ENCODE results near the gene PTPRR.

Gene PTPRR

GRCh38 chr12:70962226-70962794 lies 41.8 kb upstream of the PTPRR start:
- no peak overlapping the region for H4K5ac ChIP-seq (ENCODE audit: low read length)
- no peaks in the 10 kb centered on the region for H3K79me1 ChIP-seq (ENCODE audit: low read length)
- no peak overlapping the region for H3K27ac ChIP-seq (ENCODE audit: low read depth, low read length)
- H2BK15ac ChIP-seq (replicated peaks; ENCODE audit: low read depth) = no peak overlapping the region
- H3K4ac ChIP-seq (ENCODE audit: low read depth, low read length) = no peak overlapping the region
- no peak overlapping the region for H4K8ac ChIP-seq (ENCODE audit: low read depth, low read length)
- H3K56ac ChIP-seq (ENCODE audit: low read length) = no peak overlapping the region
- WGBS (ENCODE audit: extremely low coverage, insufficient coverage, low lambda C conversion rate) = no CpG with 5 or more reads among the region's 2 CpGs
- no peak overlapping the region for H3K9ac ChIP-seq (ENCODE audit: low read length)
- DNase-seq = no peak
- no peaks in the 10 kb centered on the region for H3K36me3 ChIP-seq (ENCODE audit: control insufficient read depth, insufficient read depth, low read length)
- no peak overlapping the region for H3K23ac ChIP-seq (ENCODE audit: low read length)
- H2BK120ac ChIP-seq (ENCODE audit: low read depth, low read length) = no peak overlapping the region
- H3K27me3 ChIP-seq (ENCODE audit: insufficient read depth, low read length, poor library complexity) = no peaks in the 10 kb centered on the region
- no peak overlapping the region for H2AK5ac ChIP-seq (ENCODE audit: low read length)
- H3K4me2 ChIP-seq (ENCODE audit: low read length) = no peak overlapping the region
- no peak overlapping the region for H3K18ac ChIP-seq (ENCODE audit: low read length)
- no peak overlapping the region for H2BK5ac ChIP-seq (ENCODE audit: low read length)
- no peaks in the 10 kb centered on the region for H3K4me1 ChIP-seq (ENCODE audit: control insufficient read depth, low read depth, low read length)
- no peaks in the 10 kb centered on the region for H3K79me2 ChIP-seq (ENCODE audit: control insufficient read depth, insufficient read depth, low read length)
- no peak overlapping the region for H3K4me3 ChIP-seq (ENCODE audit: low read length)

DNA sequence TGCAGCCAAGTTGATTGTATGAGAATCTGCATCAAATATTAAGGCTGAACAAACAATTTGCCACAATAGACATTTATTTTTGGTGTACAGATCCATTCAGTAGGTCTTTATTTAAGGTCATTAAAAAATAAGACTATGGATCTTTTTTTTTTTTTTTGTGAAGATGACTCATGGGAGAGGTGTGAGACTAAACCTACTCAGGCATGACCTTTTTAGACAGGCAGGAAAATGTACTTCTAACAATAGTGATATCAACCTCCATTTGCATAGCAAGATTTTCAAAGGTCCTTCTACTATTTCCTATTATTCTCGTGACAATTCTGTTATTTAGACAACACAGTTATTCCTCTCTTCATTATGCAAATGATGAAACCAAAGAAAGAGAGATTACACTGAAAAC lies 39.9 kb upstream of the PTPRR start:
- no peak overlapping the region for H2BK15ac ChIP-seq (replicated peaks; ENCODE audit: low read depth)
- no peak overlapping the region for H2BK5ac ChIP-seq (ENCODE audit: low read length)
- H3K4ac ChIP-seq (ENCODE audit: low read depth, low read length) = no peak overlapping the region
- H3K79me1 ChIP-seq (ENCODE audit: low read length) = no peaks in the 10 kb centered on the region
- H3K9ac ChIP-seq (ENCODE audit: low read length) = no peak overlapping the region
- H3K56ac ChIP-seq (ENCODE audit: low read length) = no peak overlapping the region
- no CpG with 5 or more reads among the region's 1 CpG for WGBS (ENCODE audit: extremely low coverage, insufficient coverage, low lambda C conversion rate)
- H3K23ac ChIP-seq (ENCODE audit: low read length) = no peak overlapping the region
- H3K18ac ChIP-seq (ENCODE audit: low read length) = no peak overlapping the region
- H3K79me2 ChIP-seq (ENCODE audit: control insufficient read depth, insufficient read depth, low read length) = no peaks in the 10 kb centered on the region
- DNase-seq = peak; percentile 16
- no peak overlapping the region for H3K4me2 ChIP-seq (ENCODE audit: low read length)
- no peaks in the 10 kb centered on the region for H3K36me3 ChIP-seq (ENCODE audit: control insufficient read depth, insufficient read depth, low read length)
- H3K27ac ChIP-seq (ENCODE audit: low read depth, low read length) = no peak overlapping the region
- H3K4me1 ChIP-seq (ENCODE audit: control insufficient read depth, low read depth, low read length) = no peaks in the 10 kb centered on the region
- no peak overlapping the region for H4K8ac ChIP-seq (ENCODE audit: low read depth, low read length)
- no peak overlapping the region for H4K5ac ChIP-seq (ENCODE audit: low read length)
- no peaks in the 10 kb centered on the region for H3K27me3 ChIP-seq (ENCODE audit: insufficient read depth, low read length, poor library complexity)
- no peak overlapping the region for H2BK120ac ChIP-seq (ENCODE audit: low read depth, low read length)
- H2AK5ac ChIP-seq (ENCODE audit: low read length) = no peak overlapping the region
- no peak overlapping the region for H3K4me3 ChIP-seq (ENCODE audit: low read length)

DNA sequence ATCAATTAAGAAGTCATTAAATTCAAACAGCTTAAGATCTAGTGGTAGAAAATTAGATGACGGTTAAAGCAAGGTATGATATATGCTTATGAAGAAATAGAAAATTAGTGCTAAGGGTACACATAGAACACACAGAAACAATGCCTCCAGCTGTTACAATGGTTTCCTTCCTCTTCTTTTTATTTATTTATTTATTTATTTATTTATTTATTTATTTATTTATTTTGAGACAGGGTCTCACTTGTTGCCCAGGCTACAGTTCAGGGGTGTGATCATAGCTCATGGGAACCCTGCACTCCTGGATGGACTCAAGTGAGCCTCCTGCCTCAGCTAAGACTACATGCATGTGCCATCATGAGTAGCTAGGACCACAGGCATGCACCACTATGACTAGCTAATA lies 34.9 kb upstream of the PTPRR start:
- no peaks in the 10 kb centered on the region for H3K27me3 ChIP-seq (ENCODE audit: insufficient read depth, low read length, poor library complexity)
- no peaks in the 10 kb centered on the region for H3K79me2 ChIP-seq (ENCODE audit: control insufficient read depth, insufficient read depth, low read length)
- WGBS (ENCODE audit: extremely low coverage, insufficient coverage, low lambda C conversion rate) = no CpG with 5 or more reads among the region's 1 CpG
- DNase-seq = no peak
- H4K8ac ChIP-seq (ENCODE audit: low read depth, low read length) = no peak overlapping the region
- H3K9ac ChIP-seq (ENCODE audit: low read length) = no peak overlapping the region
- no peaks in the 10 kb centered on the region for H3K79me1 ChIP-seq (ENCODE audit: low read length)
- H2BK15ac ChIP-seq (replicated peaks; ENCODE audit: low read depth) = no peak overlapping the region
- H2BK5ac ChIP-seq (ENCODE audit: low read length) = no peak overlapping the region
- no peak overlapping the region for H3K4me3 ChIP-seq (ENCODE audit: low read length)
- H3K4me1 ChIP-seq (ENCODE audit: control insufficient read depth, low read depth, low read length) = no peaks in the 10 kb centered on the region
- H3K18ac ChIP-seq (ENCODE audit: low read length) = no peak overlapping the region
- H2AK5ac ChIP-seq (ENCODE audit: low read length) = no peak overlapping the region
- no peak overlapping the region for H4K5ac ChIP-seq (ENCODE audit: low read length)
- no peak overlapping the region for H3K56ac ChIP-seq (ENCODE audit: low read length)
- no peaks in the 10 kb centered on the region for H3K36me3 ChIP-seq (ENCODE audit: control insufficient read depth, insufficient read depth, low read length)
- no peak overlapping the region for H3K27ac ChIP-seq (ENCODE audit: low read depth, low read length)
- no peak overlapping the region for H3K23ac ChIP-seq (ENCODE audit: low read length)
- H3K4me2 ChIP-seq (ENCODE audit: low read length) = no peak overlapping the region
- no peak overlapping the region for H2BK120ac ChIP-seq (ENCODE audit: low read depth, low read length)
- H3K4ac ChIP-seq (ENCODE audit: low read depth, low read length) = no peak overlapping the region

- H3K23ac ChIP-seq (ENCODE audit: low read length) = no peak overlapping the region
- H3K79me2 ChIP-seq (ENCODE audit: control insufficient read depth, insufficient read depth, low read length) = no peaks in the 10 kb centered on the region
- H3K4me1 ChIP-seq (ENCODE audit: control insufficient read depth, low read depth, low read length) = no peaks in the 10 kb centered on the region
- no peaks in the 10 kb centered on the region for H3K36me3 ChIP-seq (ENCODE audit: control insufficient read depth, insufficient read depth, low read length)
- no peak overlapping the region for H3K4me2 ChIP-seq (ENCODE audit: low read length)
- no peak overlapping the region for H4K5ac ChIP-seq (ENCODE audit: low read length)
- no peak overlapping the region for H3K4ac ChIP-seq (ENCODE audit: low read depth, low read length)
- H2BK120ac ChIP-seq (ENCODE audit: low read depth, low read length) = no peak overlapping the region
- H3K9ac ChIP-seq (ENCODE audit: low read length) = no peak overlapping the region
- no peak overlapping the region for H3K27ac ChIP-seq (ENCODE audit: low read depth, low read length)
- H3K56ac ChIP-seq (ENCODE audit: low read length) = no peak overlapping the region
- no peak overlapping the region for H2AK5ac ChIP-seq (ENCODE audit: low read length)
- H2BK5ac ChIP-seq (ENCODE audit: low read length) = no peak overlapping the region
- no peaks in the 10 kb centered on the region for H3K79me1 ChIP-seq (ENCODE audit: low read length)
- H3K27me3 ChIP-seq (ENCODE audit: insufficient read depth, low read length, poor library complexity) = no peaks in the 10 kb centered on the region
- no peak for DNase-seq
- H3K18ac ChIP-seq (ENCODE audit: low read length) = no peak overlapping the region
- H2BK15ac ChIP-seq (replicated peaks; ENCODE audit: low read depth) = no peak overlapping the region
- no peak overlapping the region for H3K4me3 ChIP-seq (ENCODE audit: low read length)
- no CpG with 5 or more reads among the region's 2 CpGs for WGBS (ENCODE audit: extremely low coverage, insufficient coverage, low lambda C conversion rate)
- no peak overlapping the region for H4K8ac ChIP-seq (ENCODE audit: low read depth, low read length)
These were observed 29.9 kb upstream of the PTPRR start for GRCh38 chr12:70950451-70950850.

- no peak overlapping the region for H3K23ac ChIP-seq (ENCODE audit: low read length)
- H3K56ac ChIP-seq (ENCODE audit: low read length) = no peak overlapping the region
These were observed 28.4 kb upstream of the PTPRR start for GRCh38 chr12:70948976-70949336.

DNA sequence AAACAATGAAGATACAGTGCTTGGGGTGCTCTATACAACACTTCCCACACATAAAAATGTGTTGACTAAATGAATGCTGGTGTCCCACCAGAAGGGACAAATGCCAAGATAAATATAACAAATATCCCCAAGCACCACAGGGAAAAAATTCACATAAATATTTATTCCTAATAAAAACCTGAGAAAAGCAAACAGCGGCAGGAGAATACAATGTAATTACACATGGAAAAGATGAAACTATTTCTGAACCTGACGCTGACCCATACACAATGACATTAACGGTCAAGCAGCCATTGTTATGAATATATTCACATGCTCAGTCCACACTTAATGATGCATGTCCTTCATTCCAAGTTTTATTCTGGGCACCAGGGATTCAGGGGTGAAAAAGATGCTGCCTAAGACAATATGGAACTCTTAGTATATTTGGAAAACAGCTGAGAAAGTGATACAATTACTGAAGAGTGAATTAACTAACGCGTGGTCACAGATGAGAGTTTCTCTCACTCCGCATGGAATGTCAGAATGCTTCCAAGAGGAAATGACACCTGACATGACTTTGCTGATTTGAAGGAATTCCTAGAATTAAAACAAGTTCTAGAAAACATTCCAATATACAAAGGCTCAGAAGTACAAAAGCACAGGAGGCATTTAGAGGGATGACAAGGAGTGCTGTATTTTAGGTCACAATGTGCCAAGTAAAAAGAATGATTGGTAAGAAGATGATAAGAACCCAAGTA lies 27.9 kb upstream of the PTPRR start:
- no peak overlapping the region for H4K8ac ChIP-seq (ENCODE audit: low read depth, low read length)
- H3K27me3 ChIP-seq (ENCODE audit: insufficient read depth, low read length, poor library complexity) = no peaks in the 10 kb centered on the region
- no peak overlapping the region for H2BK120ac ChIP-seq (ENCODE audit: low read depth, low read length)
- H3K27ac ChIP-seq (ENCODE audit: low read depth, low read length) = no peak overlapping the region
- H2BK15ac ChIP-seq (replicated peaks; ENCODE audit: low read depth) = no peak overlapping the region
- H3K36me3 ChIP-seq (ENCODE audit: control insufficient read depth, insufficient read depth, low read length) = no peaks in the 10 kb centered on the region
- H3K4me3 ChIP-seq (ENCODE audit: low read length) = no peak overlapping the region
- H3K79me2 ChIP-seq (ENCODE audit: control insufficient read depth, insufficient read depth, low read length) = no peaks in the 10 kb centered on the region
- H3K18ac ChIP-seq (ENCODE audit: low read length) = no peak overlapping the region
- H3K9ac ChIP-seq (ENCODE audit: low read length) = no peak overlapping the region
- H2BK5ac ChIP-seq (ENCODE audit: low read length) = no peak overlapping the region
- peak; percentile 35 for DNase-seq
- H3K79me1 ChIP-seq (ENCODE audit: low read length) = no peaks in the 10 kb centered on the region
- no peak overlapping the region for H3K56ac ChIP-seq (ENCODE audit: low read length)
- no CpG with 5 or more reads among the region's 6 CpGs for WGBS (ENCODE audit: extremely low coverage, insufficient coverage, low lambda C conversion rate)
- no peak overlapping the region for H3K4ac ChIP-seq (ENCODE audit: low read depth, low read length)
- H3K4me1 ChIP-seq (ENCODE audit: control insufficient read depth, low read depth, low read length) = no peaks in the 10 kb centered on the region
- no peak overlapping the region for H3K23ac ChIP-seq (ENCODE audit: low read length)
- no peak overlapping the region for H2AK5ac ChIP-seq (ENCODE audit: low read length)
- no peak overlapping the region for H3K4me2 ChIP-seq (ENCODE audit: low read length)
- H4K5ac ChIP-seq (ENCODE audit: low read length) = no peak overlapping the region

More at GRCh38 chr12:70948976-70949336, 28.4 kb upstream of the PTPRR start:
- no peak overlapping the region for H3K4me2 ChIP-seq (ENCODE audit: low read length)
- no peaks in the 10 kb centered on the region for H3K36me3 ChIP-seq (ENCODE audit: control insufficient read depth, insufficient read depth, low read length)
- no peaks in the 10 kb centered on the region for H3K79me2 ChIP-seq (ENCODE audit: control insufficient read depth, insufficient read depth, low read length)
- no peaks in the 10 kb centered on the region for H3K27me3 ChIP-seq (ENCODE audit: insufficient read depth, low read length, poor library complexity)
- H3K79me1 ChIP-seq (ENCODE audit: low read length) = no peaks in the 10 kb centered on the region
- no peak overlapping the region for H4K5ac ChIP-seq (ENCODE audit: low read length)
- no peaks in the 10 kb centered on the region for H3K4me1 ChIP-seq (ENCODE audit: control insufficient read depth, low read depth, low read length)
- no peak overlapping the region for H2AK5ac ChIP-seq (ENCODE audit: low read length)
- no peak overlapping the region for H2BK15ac ChIP-seq (replicated peaks; ENCODE audit: low read depth)
- DNase-seq = no peak
- no peak overlapping the region for H3K9ac ChIP-seq (ENCODE audit: low read length)
- no peak overlapping the region for H2BK5ac ChIP-seq (ENCODE audit: low read length)
- no peak overlapping the region for H3K27ac ChIP-seq (ENCODE audit: low read depth, low read length)
- no peak overlapping the region for H2BK120ac ChIP-seq (ENCODE audit: low read depth, low read length)
- H4K8ac ChIP-seq (ENCODE audit: low read depth, low read length) = no peak overlapping the region
- H3K4me3 ChIP-seq (ENCODE audit: low read length) = no peak overlapping the region
- H3K4ac ChIP-seq (ENCODE audit: low read depth, low read length) = no peak overlapping the region
- no peak overlapping the region for H3K18ac ChIP-seq (ENCODE audit: low read length)

All from mesendoderm (in vitro differentiated cells).